Measurements from ENCODE around the gene HCN2. TPM values are rescaled to one million over a fixed set of nuclear protein-coding genes. Genes with fewer than 3 reads are reported as not detected.

Gene HCN2
- total RNA-seq, 1 experiment from 2014 or later = 9.2 TPM

GRCh38 chr19:577439-578392, 12.0 kb upstream of the HCN2 start:
- ATAC-seq (no peak; the same call in 1 of the 2 replicates), DNase-seq (ENCODE audit: low spot score) (no peak)
- ChIA-PET CTCF (interaction anchor here (0.6 to 1.4 kb wide), 5 partner anchors 22 to 689 kb away, joined by 3 read pairs; no protein-coding TSS in a partner anchor), POLR2A (no interaction called here)
- Mint-ChIP-seq H3K9me3 (no peaks in the 10 kb centered on the region), H3K4me3 (no peak overlapping the region), H3K4me1 (peaks cover 19% of the 10 kb centered on the region), H3K27me3 (ENCODE audit: low read depth) (no peaks in the 10 kb centered on the region), H3K27ac (no peak overlapping the region), H3K36me3 (no peaks in the 10 kb centered on the region)
- TF ChIP-seq EMX1 (CRISPR knock-in tag; IDR thresholded peaks at IDR 0.05) (no peak), ZNF263 (CRISPR knock-in tag; IDR thresholded peaks at IDR 0.05; ENCODE audit: low read depth) (no peak; the same call in 1 of the 2 replicates), E2F4 (CRISPR knock-in tag; IDR thresholded peaks at IDR 0.05; ENCODE audit: borderline replicate concordance, low read depth) (no peak)

GRCh38 chr19:579111-579841, 10.4 kb upstream of the HCN2 start:
- no peaks in the 10 kb centered on the region for H3K9me3 Mint-ChIP-seq
- no peaks in the 10 kb centered on the region for H3K27me3 Mint-ChIP-seq (ENCODE audit: low read depth)
- peaks cover 17% of the 10 kb centered on the region for H3K4me1 Mint-ChIP-seq
- no peak overlapping the region for H3K4me3 Mint-ChIP-seq
- H3K36me3 Mint-ChIP-seq = 0 out of 2 replicates have a peak, but pooled peaks cover 2% of the 10 kb centered on the region
- ChIA-PET CTCF (no interaction called here), POLR2A (interaction anchor here (0.6 kb wide), 1 partner anchor 390 kb away, joined by 4 read pairs; no protein-coding TSS in a partner anchor)
- TF ChIP-seq GTF2I (CRISPR knock-in tag; conservative IDR thresholded peaks at IDR 0.05) (no peak), ZNF416 (CRISPR knock-in tag; IDR thresholded peaks at IDR 0.05) (no peak)
- no peak overlapping the region for H3K27ac Mint-ChIP-seq
- ATAC-seq (no peak), DNase-seq (ENCODE audit: low spot score) (no peak)

GRCh38 chr19:579842-580155, 9.9 kb upstream of the HCN2 start:
- CTCF ChIA-PET = no interaction called here
- POLR2A ChIA-PET = no interaction called here

More at GRCh38 chr19:579842-580155, 9.9 kb upstream of the HCN2 start:
- no peak for ATAC-seq
- Mint-ChIP-seq H3K9me3 (no peaks in the 10 kb centered on the region), H3K27ac (no peak overlapping the region; the same call in 1 of the 2 replicates), H3K4me3 (no peak overlapping the region), H3K36me3 (0 out of 2 replicates have a peak, but pooled peaks cover 2% of the 10 kb centered on the region), H3K27me3 (ENCODE audit: low read depth) (no peaks in the 10 kb centered on the region), H3K4me1 (peaks cover 12% of the 10 kb centered on the region)
- TF ChIP-seq CREM (CRISPR knock-in tag; IDR thresholded peaks at IDR 0.05) (no peak), NFATC4 (CRISPR knock-in tag; IDR thresholded peaks at IDR 0.05) (no peak), CTCF (IDR thresholded peaks at IDR 0.05) (no peak), ZSCAN18 (CRISPR knock-in tag; IDR thresholded peaks at IDR 0.05) (no peak), ESRRA (CRISPR knock-in tag; IDR thresholded peaks at IDR 0.05; ENCODE audit: borderline replicate concordance) (no peak), AFF4 (CRISPR knock-in tag; IDR thresholded peaks at IDR 0.05; ENCODE audit: borderline replicate concordance) (no peak), RORB (CRISPR knock-in tag; IDR thresholded peaks at IDR 0.05) (no peak), PREB (CRISPR knock-in tag; IDR thresholded peaks at IDR 0.05; ENCODE audit: borderline replicate concordance) (no peak)
- DNase-seq (ENCODE audit: low spot score) = no peak

All from WTC11 (cell line).